ENCODE measurements around the gene AXIN1. TPM values are rescaled to one million over a fixed set of nuclear protein-coding genes. Genes with fewer than 3 reads are reported as not detected.

Gene AXIN1
- total and polyA plus RNA-seq, 2 donors (not counting 3 experiments of a cell fraction or from before 2014, with no cell fraction given), result 8.3 to 21.9 TPM

DNA sequence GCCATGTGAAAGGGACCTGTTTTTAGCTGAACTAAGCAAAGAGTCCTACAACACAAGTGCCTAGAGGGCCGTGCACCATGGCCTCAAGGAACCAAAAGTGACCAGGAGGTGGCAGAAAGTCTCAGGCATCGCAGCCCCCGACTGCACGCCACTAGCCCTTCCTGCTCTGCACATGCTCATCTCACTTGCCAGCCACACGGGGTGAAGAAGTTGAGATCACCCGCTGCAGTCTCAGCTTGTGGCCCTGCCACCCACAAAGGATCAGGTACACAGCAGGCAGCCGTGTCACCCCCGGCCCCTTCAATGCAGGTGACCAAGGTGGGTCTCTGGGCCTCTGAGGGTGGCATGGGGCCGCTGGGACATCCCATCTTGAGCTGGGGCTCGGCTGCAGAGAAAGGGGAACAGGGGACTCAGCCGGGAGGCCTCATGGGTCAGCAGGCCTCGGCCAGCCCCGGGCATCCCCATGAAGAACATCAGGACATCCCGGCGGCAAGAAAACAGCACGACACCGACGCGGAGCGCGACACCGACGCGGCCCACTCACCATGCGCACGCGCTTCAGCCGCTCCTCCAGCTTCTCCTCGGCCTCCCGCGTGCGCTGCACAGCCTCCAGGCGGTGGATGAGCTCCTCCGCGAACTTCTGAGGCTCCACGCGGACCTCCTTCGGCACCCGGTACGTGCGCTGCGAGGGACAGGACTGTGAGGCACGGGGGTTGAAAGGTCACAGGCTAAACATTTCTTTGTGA, 48.6 kb downstream of the AXIN1 start:
- Histone ChIP-seq H3K4me2 (ENCODE audit: insufficient read depth, low read length) (no peak overlapping the region), H3K36me3 (ENCODE audit: control insufficient read depth in 2 of 2, extremely low read depth in 1 of 2, insufficient read depth in 2 of 2, low read length in 2 of 2) (peaks cover 0 to 31% of the 10 kb centered on the region in 2 experiments), H4K20me1 (replicated peaks; ENCODE audit: control insufficient read depth, extremely low read depth, insufficient read depth, low read length) (no peaks in the 10 kb centered on the region), H3K9me3 (replicated peaks; ENCODE audit: control insufficient read depth, insufficient read depth, low read length) (no peaks in the 10 kb centered on the region), H3K9me1 (replicated peaks; ENCODE audit: control insufficient read depth, extremely low read depth, insufficient read depth, low read length) (no peaks in the 10 kb centered on the region), H3K4me3 (replicated peaks in 1 of 3; ENCODE audit: insufficient read depth in 1 of 3, low read depth in 1 of 3, low read length in 3 of 3) (no peak overlapping the region), H3K79me2 (ENCODE audit: control insufficient read depth, insufficient read depth, low read length) (no peaks in the 10 kb centered on the region), H2AFZ (ENCODE audit: low read depth, low read length) (no peak overlapping the region), H3K27me3 (ENCODE audit: control insufficient read depth in 2 of 2, insufficient read depth in 2 of 2, low read length in 2 of 2) (no peaks in the 10 kb centered on the region), H3K27ac (ENCODE audit: insufficient read depth, low read depth, low read length) (no peak overlapping the region), H3K4me1 (ENCODE audit: control insufficient read depth, extremely low read depth, insufficient read depth, low read length) (no peaks in the 10 kb centered on the region), H3K9ac (replicated peaks; ENCODE audit: extremely low read depth, insufficient read depth, low read length) (no peak overlapping the region)
- TF ChIP-seq GATA2 (IDR thresholded peaks at IDR 0.05; ENCODE audit: insufficient read depth, insufficient read length, low read depth, low read length) (no peak), POLR2A (IDR thresholded peaks at IDR 0.05; ENCODE audit: low read depth, low read length) (no peak), JUN (IDR thresholded peaks at IDR 0.05; ENCODE audit: borderline replicate concordance, insufficient read depth, insufficient read length, low read depth) (no peak), MAX (IDR thresholded peaks at IDR 0.05; ENCODE audit: insufficient read depth, insufficient read length) (no peak), MYC (IDR thresholded peaks at IDR 0.05; ENCODE audit: low read depth, low read length) (no peak), POLR2AphosphoS5 (IDR thresholded peaks at IDR 0.05; ENCODE audit: insufficient read depth, low read depth, low read length) (no peak), EZH2 (IDR thresholded peaks at IDR 0.05; ENCODE audit: borderline replicate concordance, low read depth, low read length, severe bottlenecking) (no peak)
- TF ChIP-seq, protein P1, sequence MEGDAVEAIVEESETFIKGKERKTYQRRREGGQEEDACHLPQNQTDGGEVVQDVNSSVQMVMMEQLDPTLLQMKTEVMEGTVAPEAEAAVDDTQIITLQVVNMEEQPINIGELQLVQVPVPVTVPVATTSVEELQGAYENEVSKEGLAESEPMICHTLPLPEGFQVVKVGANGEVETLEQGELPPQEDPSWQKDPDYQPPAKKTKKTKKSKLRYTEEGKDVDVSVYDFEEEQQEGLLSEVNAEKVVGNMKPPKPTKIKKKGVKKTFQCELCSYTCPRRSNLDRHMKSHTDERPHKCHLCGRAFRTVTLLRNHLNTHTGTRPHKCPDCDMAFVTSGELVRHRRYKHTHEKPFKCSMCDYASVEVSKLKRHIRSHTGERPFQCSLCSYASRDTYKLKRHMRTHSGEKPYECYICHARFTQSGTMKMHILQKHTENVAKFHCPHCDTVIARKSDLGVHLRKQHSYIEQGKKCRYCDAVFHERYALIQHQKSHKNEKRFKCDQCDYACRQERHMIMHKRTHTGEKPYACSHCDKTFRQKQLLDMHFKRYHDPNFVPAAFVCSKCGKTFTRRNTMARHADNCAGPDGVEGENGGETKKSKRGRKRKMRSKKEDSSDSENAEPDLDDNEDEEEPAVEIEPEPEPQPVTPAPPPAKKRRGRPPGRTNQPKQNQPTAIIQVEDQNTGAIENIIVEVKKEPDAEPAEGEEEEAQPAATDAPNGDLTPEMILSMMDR (IDR thresholded peaks at IDR 0.05; ENCODE audit: extremely low read depth in 1 of 2, insufficient read depth in 1 of 2, low read depth in 1 of 2, low read length in 2 of 2), result no peak
- BruUV-seq (replicated peaks), result no TSS peak
- intact Hi-C loops (cut with micrococcal nuclease) (no loop called here), dilution Hi-C loops (cut with MboI; ENCODE audit: extremely low pct_ligation_motif_present, low sequenced_read_pairs) (no loop called here)
- ChIA-PET CTCF (interaction anchor here (1.4 to 1.9 kb wide), 2 partner anchors 49 to 59 kb away, joined by 5 read pairs; partner anchors contain the start of gene AXIN1), POLR2A (no interaction called here)
- DNase-seq (ENCODE audit: low read depth, low spot score) (no peak), FAIRE-seq (no peak)

Measured in endothelial cell of umbilical vein (primary cell).